ENCODE measurements around the gene PET100. TPM values are rescaled to one million over a fixed set of nuclear protein-coding genes. Genes with fewer than 3 reads are reported as not detected.

PET100 gene
- total RNA-seq, 1 donor from 2014 or later, result 80.7 TPM

DNA sequence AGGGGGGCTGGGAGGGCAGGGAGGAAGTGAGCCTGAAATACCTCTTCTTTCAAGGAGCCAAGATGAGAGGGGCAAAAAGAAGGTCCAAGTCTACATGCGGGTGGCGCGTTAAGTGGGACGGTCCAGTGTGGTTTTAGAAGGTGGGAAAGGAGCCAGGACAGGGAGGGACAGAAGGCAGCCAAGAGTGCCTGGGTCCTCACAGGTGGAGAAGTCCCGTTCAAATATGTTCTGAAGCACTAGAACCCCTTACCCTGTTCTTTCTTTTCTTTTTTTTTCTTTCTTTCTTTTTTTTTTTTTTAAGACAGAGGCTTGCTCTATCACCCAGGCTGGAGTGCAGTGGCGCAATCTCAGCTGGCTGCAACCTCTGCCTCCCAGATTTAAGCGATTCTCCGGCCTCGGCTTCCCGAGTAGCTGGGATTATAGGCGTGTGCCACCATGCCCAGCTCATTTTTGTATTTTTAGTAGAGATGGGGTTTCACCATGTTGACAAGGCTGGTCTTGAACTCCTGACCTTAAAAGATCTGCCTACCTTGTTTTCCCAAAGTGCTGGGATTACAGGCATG lies 26.6 kb upstream of the PET100 start:
- Mint-ChIP-seq H3K27ac (ENCODE audit: unreplicated experiment) (no peak overlapping the region), H3K27me3 (ENCODE audit: low read depth) (peaks cover 18% of the 10 kb centered on the region), H3K4me3 (ENCODE audit: unreplicated experiment) (no peak overlapping the region), H3K4me1 (ENCODE audit: low read depth) (no peaks in the 10 kb centered on the region), H3K9me3 (ENCODE audit: low read depth) (no peaks in the 10 kb centered on the region), H3K36me3 (ENCODE audit: low read depth) (no peaks in the 10 kb centered on the region)
- no peak for DNase-seq (ENCODE audit: low spot score)
- TF ChIP-seq, protein P1, sequence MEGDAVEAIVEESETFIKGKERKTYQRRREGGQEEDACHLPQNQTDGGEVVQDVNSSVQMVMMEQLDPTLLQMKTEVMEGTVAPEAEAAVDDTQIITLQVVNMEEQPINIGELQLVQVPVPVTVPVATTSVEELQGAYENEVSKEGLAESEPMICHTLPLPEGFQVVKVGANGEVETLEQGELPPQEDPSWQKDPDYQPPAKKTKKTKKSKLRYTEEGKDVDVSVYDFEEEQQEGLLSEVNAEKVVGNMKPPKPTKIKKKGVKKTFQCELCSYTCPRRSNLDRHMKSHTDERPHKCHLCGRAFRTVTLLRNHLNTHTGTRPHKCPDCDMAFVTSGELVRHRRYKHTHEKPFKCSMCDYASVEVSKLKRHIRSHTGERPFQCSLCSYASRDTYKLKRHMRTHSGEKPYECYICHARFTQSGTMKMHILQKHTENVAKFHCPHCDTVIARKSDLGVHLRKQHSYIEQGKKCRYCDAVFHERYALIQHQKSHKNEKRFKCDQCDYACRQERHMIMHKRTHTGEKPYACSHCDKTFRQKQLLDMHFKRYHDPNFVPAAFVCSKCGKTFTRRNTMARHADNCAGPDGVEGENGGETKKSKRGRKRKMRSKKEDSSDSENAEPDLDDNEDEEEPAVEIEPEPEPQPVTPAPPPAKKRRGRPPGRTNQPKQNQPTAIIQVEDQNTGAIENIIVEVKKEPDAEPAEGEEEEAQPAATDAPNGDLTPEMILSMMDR (IDR thresholded peaks at IDR 0.05), result no peak

DNA sequence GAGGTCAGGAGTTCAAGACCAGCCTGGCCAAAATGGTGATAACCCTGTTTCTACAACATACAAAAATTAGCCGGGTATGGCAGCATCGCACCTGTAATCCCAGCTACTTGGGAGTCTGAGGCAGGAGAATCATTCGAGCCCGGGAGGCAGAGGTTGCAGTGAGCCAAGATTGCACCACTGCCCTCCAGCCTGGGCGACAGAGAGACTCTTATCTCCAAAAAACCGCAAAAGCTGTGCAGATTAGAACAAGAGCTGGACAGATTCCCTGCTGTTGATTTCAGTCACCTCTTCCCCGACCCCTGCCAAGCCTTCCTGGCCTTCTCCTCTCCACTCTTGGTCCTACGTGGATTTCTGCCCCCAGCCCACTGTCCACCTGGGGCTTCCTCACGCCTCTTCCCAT lies 25.7 kb upstream of the PET100 start:
- TF ChIP-seq, protein P1 (IDR thresholded peaks at IDR 0.05), result no peak
- no peaks in the 10 kb centered on the region for H3K9me3 Mint-ChIP-seq (ENCODE audit: low read depth)
- H3K27ac Mint-ChIP-seq (ENCODE audit: unreplicated experiment), result no peak overlapping the region
- H3K4me1 Mint-ChIP-seq (ENCODE audit: low read depth), result no peaks in the 10 kb centered on the region
- no peak overlapping the region for H3K4me3 Mint-ChIP-seq (ENCODE audit: unreplicated experiment)
- peaks cover 14% of the 10 kb centered on the region for H3K27me3 Mint-ChIP-seq (ENCODE audit: low read depth)
- DNase-seq (ENCODE audit: low spot score), result no peak
- no peaks in the 10 kb centered on the region for H3K36me3 Mint-ChIP-seq (ENCODE audit: low read depth)

DNA sequence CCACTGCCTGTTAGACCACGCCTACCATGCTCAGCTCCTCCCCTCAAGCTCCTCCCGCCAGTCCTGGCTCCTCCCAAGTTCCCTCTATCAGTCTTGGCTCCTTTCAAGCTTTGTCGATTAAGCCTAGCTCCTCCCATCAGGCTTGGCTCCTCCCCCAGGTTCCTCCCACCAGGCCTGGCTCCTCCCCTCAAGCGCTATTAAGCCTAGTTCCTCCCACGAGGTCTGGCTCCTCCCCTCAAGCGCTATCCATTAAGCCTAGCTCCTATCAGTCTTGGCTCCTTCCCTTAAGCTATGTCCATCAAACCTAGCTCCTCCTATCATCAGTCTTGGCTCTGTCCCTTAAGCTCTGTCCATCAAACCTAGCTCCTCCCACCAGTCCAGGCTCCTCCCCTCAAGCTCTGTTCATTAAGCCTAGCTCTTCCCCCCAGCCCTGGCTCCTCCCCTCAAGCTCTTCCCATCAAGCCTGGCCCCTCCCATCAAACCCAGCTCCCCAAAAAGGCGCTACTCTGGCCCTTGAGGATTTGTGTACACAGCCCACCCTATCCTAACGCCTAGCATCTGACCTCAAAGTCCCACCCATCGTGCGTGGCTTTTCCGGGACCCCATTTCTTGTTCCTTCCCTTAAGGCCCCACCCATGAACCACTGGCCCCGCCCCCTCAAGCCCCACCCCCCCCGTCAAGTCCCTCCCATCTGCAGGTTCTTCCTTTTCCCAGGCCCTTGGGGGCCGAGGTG lies 23.9 kb upstream of the PET100 start:
- Mint-ChIP-seq H3K36me3 (ENCODE audit: low read depth) (no peaks in the 10 kb centered on the region), H3K4me3 (ENCODE audit: unreplicated experiment) (no peak overlapping the region), H3K27ac (ENCODE audit: unreplicated experiment) (no peak overlapping the region), H3K27me3 (ENCODE audit: low read depth) (peaks cover 14% of the 10 kb centered on the region), H3K9me3 (ENCODE audit: low read depth) (no peaks in the 10 kb centered on the region), H3K4me1 (ENCODE audit: low read depth) (no peaks in the 10 kb centered on the region)
- TF ChIP-seq, protein P1 (IDR thresholded peaks at IDR 0.05), result no peak
- no peak for DNase-seq (ENCODE audit: low spot score)

DNA sequence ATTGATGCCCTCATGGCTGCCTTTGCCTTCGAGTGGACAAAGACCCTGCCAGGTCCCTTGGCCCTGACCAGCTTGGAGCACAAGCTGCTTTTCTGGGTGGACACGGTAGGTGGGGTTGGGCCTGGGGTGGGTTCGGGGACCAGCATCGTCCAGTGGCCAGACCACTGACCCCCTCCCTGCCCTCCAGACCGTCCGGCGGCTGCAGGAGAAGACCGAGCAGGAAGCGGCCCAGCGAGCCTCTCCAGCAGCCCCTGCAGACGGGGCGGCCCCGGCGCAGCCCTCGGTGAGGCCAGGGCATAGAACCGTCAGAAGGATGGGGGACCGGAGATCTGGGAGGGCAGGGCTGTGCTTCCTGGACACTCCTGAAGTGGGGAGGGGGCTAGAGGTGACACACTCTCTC lies 23.3 kb upstream of the PET100 start:
- H3K4me3 Mint-ChIP-seq (ENCODE audit: unreplicated experiment), result no peak overlapping the region
- no peak for DNase-seq (ENCODE audit: low spot score)

DNA sequence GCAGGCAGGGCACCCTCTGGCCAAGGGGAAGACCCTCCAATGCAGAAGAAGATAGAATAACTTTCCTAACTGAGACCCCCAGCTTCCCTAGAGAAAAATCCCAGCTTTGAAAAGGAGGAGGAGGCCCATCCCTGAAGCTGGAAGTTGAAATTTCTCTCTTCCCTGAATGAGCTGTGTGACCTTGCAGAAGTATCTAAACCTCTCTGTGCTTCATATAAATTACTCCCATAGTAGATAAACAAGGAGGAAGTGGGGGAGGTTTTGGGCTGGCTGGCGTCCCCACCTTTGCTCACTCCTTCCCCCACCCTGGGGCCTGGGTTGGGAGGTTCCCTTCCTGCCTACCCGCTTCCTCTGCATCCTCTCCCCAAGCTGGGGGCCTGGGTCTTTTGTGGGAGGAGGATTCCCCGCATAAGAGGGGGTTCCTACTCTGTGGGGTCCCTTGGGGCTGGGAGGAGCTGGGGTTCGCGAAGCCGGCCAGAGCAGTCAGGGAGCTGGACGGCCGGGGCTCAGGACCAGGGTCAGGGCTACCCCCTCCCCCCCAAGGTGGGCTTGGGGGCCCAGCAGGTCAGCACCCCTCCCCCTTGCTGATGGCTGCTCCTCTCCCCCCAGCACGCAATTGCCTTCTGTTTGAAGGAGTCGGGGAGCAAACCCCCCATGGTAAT lies 22.2 kb upstream of the PET100 start:
- Mint-ChIP-seq H3K27me3 (ENCODE audit: low read depth) (peaks cover 10% of the 10 kb centered on the region), H3K9me3 (ENCODE audit: low read depth) (no peaks in the 10 kb centered on the region), H3K4me1 (ENCODE audit: low read depth) (no peaks in the 10 kb centered on the region), H3K4me3 (ENCODE audit: unreplicated experiment) (no peak overlapping the region), H3K36me3 (ENCODE audit: low read depth) (no peaks in the 10 kb centered on the region), H3K27ac (ENCODE audit: unreplicated experiment) (no peak overlapping the region)
- no peak for DNase-seq (ENCODE audit: low spot score)
- TF ChIP-seq, protein P1 (IDR thresholded peaks at IDR 0.05), result no peak

More for the DNA sequence above, 23.3 kb upstream of the PET100 start:
- Mint-ChIP-seq H3K27ac (ENCODE audit: unreplicated experiment) (no peak overlapping the region), H3K9me3 (ENCODE audit: low read depth) (no peaks in the 10 kb centered on the region), H3K4me1 (ENCODE audit: low read depth) (no peaks in the 10 kb centered on the region), H3K36me3 (ENCODE audit: low read depth) (no peaks in the 10 kb centered on the region), H3K27me3 (ENCODE audit: low read depth) (peaks cover 14% of the 10 kb centered on the region)
- TF ChIP-seq, protein P1 (IDR thresholded peaks at IDR 0.05), result no peak

All from chondrocyte (in vitro differentiated cells).